CD4-positive, alpha-beta memory T cell (primary cell): ENCODE measurements around the gene HTR1A. TPM values are rescaled to one million over a fixed set of nuclear protein-coding genes. Genes with fewer than 3 reads are reported as not detected.

Experiments
- polyA plus RNA-seq, 2 donors: library from polyadenylated mRNA; unstranded; fragments of 300-500 nt; fragmentation: Illumina TruSeq; gene quantifications; one replicate each; pipeline ENCODE4 v1.2.3, GENCODE V29; 2021
- total RNA-seq, 2 experiments: library from RNA; stranded (reverse); gene quantifications; one replicate each; pipeline ENCODE4 v1.2.3, GENCODE V29; 2021

The HTR1A gene
- total and polyA plus RNA-seq, 4 experiments from 2014 or later, result not detected

Other genes starting within 250 kb of the HTR1A start
- gene RNF180, start 203.4 kb upstream of the HTR1A start, total RNA-seq, result not detected
- not detected for gene RNF180, start 203.4 kb upstream of the HTR1A start, polyA plus RNA-seq